Glomerular visceral epithelial cell (primary cell): ENCODE results near the gene FGF8.
"Not testable (repeated sequence)": the region's sequence is repeated elsewhere in the genome, so short reads cannot be mapped to it uniquely, and the experiment has no call there.

ENCODE experiments used
- DNase-seq: peaks from one replicate; pipeline ENCODE4 v3.0.0-alpha.2; 2016; ENCODE audit errors: extremely low spot score

The FGF8 gene

GRCh38 chr10:101775273-101776160, at the start of gene FGF8:
FGF8 (minus strand) TSS chr10:101776114; CDS start chr10:101775900, 214 bp downstream.
- no peak for DNase-seq

- DNase-seq, result no peak
Measured at GRCh38 chr10:101824736-101825135, 48.8 kb upstream of the FGF8 start.

GRCh38 chr10:101818872-101819633, 43.1 kb upstream of the FGF8 start:
- DNase-seq, result no peak

DNA sequence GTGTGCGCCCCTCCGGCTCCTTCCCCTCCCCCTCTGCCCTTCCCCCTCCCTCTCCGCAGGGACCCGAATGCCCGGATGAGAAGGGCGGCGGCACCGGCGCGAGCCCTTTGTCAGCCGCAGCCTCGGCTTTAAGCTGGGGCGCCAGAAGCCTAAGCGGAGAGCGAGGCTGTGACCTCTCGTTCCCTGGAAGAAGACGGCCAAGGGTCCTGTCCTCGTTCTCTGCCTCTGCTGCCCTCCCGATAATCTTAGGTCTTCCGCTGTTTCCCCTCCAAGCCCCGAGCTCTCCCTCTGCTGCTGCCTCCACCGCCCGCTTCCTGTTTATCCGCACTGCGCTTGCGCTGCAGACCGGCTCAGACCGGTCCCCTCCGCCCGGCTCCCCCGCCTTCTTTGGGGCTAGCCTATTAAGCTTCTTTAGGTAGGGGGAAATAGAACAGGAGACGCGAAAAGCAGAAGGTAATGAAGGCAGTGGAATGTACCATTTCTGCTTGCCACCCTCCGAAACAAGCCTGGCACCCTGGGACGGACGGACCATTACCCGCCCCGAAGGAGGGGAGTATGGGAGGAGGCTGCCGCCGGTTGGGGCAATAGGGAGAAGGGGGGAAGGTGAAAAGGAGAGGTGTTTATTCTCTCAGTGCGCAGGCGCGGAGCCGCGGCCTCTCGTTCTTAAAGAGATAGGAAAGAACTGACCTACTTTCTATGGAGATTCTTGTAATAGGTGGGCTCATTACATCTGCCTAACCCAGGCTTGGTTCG, 42.4 kb upstream of the FGF8 start, which contains the start of gene OGA:
Gene OGA, minus strand, starts transcription at position 326 of the 753 bp plus-strand sequence. CDS start 422 bp downstream, outside the sequence.
- DNase-seq, result peak; percentile 100

GRCh38 chr10:101817337-101818118, 41.6 kb upstream of the FGF8 start:
- peak; percentile 94 for DNase-seq

DNA sequence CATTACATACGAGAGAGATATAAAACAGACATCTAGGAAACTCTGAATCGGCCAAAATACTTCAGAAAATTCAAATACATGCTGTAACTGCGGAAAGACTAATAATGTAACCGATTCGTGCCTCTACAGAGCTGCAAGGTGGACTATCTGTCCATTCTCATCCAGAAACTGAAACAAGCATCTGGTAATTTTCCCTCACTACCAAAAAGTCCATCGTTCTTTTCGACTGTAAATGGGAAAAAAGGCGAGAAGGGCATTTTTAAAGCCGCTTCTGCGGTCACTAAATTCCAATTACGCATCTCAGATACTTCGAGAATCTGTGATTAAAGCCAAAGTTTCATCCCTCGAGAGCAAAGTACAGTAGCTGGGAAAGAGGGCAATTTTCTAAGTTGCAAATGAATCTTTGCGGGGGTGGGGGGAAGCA, 41.0 kb upstream of the FGF8 start:
- DNase-seq, result no peak

- no peak for DNase-seq
Measured at GRCh38 chr10:101816376-101816775, 40.5 kb upstream of the FGF8 start.

GRCh38 chr10:101814466-101815071, 38.7 kb upstream of the FGF8 start:
- peak; percentile 25 for DNase-seq

DNA sequence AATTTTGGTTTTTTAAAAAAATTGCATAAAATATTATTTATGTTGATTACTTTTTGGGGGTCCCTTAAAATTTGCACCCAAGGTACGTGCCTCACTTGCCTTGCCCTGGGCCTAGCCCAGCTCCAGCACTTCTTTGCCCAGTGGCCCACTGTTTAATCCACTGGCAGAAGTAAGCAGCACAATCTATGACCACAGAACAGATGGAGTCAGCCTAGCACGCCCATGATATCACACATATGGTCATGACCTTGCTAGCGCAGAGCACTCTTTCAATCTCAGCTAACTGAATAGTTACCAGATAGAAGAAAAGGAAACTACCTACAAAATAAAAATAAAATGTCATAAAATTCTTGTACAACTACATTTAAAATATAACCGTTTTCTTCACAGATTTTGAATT, 36.7 kb upstream of the FGF8 start:
- DNase-seq, result no peak

DNA sequence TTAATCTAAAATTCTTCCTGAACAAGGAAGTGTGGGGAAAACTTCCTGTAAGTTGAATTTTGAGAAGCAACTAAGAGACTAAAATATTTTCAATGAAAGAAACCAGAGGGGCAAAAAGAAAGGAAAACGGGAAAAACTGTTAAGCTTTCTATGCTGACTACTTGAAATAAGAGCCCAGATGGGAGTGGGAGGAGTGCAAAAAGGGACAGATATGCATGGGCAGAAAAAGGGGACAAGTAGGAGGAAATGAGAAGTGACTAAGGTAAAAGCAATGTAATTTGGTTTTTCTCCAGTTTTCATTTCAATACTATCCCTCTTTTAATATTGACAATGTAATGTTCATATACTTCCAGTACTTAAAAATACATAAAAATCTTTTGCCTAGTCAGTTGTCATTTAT, 31.2 kb upstream of the FGF8 start:
- no peak for DNase-seq

DNA sequence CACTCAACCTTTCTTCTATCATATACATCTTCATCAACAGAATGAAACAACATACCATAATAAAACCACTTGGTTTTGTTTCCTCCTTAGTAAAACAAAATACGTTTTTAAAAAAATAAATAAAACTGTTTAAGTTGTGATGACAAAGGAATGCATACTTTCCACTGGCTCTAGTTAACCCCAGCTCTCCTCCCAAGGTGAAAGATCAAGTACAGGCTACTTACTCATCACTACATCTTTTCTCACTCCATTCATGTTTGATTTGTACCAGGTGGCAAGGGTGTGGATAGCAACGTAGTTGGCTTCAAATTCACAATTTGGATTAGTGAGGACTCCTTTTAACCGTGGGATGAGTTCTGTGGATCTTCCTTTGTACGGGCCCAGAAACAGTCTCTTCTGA, 27.6 kb upstream of the FGF8 start:
- DNase-seq, result no peak

DNA sequence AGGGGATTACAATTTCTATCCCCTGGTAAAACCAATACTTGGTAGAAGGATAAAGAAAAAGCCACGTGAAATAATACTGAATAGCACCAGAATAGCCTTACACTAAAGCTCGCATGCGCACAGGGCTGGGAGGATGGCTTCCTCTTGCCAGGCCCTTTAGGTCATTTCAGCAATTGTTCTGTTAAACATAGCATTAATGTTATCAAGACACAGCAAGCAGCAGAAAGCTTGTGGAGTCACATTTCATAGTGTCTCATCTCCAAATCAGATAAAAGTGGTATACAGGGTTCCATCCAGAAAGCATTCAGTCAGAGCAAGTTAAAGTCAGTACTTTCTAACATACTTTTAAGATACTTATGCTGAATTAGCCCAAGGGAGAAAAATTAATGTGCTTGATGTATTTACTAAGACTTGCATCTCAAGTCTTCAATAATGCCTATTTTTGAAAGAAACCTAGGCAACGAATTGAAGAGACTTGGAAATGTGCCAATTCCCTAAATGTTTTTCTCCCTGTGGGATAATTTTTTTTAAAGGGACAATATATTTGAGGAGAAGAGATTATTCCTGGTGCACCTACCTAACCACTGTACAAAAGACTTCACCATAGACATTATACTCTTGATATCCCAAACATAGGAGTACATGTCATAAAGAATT, 21.6 kb upstream of the FGF8 start:
- DNase-seq, result no peak

- no peak for DNase-seq
Measured at GRCh38 chr10:101793526-101793925, 17.6 kb upstream of the FGF8 start.

DNA sequence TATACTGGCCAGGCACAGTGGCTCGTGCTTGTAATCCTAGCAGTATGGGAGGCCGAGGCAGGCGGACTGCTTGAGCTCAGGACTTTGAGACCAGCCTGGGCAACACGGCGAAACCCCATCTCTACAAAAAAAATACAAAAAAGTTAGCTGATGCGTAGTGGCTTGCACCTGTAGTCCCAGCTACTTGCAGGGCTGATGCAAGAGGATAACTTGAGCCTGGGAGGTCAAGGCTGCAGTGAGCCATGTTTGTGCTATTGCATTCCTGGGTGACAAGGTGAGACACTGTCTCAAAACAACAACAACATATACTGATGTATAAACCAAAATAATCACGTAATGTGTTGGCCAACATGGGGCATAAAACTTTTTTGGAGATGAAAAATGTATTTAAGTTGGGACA, 13.8 kb upstream of the FGF8 start:
- no peak for DNase-seq

DNA sequence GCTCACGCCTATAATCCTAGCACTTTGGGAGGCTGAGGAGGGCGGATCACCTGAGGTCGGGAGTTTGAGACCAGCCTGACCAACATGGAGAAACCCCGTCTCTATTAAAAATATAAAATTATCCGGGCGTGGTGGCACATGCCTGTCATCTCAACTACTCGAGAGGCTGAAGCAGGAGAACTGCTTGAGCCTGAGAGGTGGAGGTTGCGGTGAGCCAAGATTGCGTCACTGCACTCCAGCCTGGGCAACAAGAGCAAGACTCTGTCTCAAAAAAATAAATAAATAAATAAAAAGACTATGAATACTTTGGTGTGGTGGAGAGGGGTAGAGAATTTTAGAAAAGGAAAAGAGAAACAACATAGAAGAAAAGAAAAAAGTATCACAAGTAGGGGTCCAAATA, 13.3 kb upstream of the FGF8 start:
- not testable (repeated sequence) for DNase-seq

GRCh38 chr10:101785801-101786200, 9.9 kb upstream of the FGF8 start:
- DNase-seq, result no peak

DNA sequence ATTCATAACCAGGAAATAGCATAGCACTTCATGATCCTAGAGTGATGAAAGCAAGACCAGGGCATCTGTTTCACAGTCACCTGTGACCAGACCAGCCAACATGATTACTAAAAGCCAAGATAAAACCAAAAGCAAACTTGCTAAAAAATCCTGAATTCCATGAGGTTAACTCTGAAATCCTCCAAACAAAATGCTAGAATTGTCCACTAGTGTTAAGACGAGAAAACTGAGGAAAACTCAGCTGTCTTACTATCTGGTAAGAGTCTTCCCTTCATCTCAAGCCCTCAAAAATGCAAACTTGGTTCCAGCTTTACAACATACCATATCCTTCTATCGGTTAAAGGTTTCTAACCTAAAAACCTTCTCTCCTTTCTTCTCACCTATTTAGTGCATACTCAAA, 8.6 kb upstream of the FGF8 start:
- no peak for DNase-seq

DNA sequence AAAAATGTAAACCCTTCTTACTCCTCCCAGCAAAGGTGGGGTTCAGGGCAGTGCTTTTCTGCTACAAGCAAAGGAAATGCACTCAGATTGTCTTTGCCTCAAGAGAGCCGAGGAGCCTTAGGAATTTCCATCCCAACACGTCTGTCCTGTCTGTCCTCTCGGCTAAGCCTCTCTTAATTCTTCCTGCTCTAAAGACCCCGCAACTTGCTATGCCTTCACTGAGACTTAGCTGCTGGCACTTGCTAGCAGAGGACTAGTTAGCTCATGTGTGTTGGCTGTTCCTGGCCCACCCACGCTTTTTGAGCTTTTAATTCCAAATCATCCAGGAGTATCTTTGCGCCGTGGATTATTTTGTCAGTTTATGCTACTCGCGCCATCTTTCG, 7.8 kb upstream of the FGF8 start:
- no peak for DNase-seq

DNA sequence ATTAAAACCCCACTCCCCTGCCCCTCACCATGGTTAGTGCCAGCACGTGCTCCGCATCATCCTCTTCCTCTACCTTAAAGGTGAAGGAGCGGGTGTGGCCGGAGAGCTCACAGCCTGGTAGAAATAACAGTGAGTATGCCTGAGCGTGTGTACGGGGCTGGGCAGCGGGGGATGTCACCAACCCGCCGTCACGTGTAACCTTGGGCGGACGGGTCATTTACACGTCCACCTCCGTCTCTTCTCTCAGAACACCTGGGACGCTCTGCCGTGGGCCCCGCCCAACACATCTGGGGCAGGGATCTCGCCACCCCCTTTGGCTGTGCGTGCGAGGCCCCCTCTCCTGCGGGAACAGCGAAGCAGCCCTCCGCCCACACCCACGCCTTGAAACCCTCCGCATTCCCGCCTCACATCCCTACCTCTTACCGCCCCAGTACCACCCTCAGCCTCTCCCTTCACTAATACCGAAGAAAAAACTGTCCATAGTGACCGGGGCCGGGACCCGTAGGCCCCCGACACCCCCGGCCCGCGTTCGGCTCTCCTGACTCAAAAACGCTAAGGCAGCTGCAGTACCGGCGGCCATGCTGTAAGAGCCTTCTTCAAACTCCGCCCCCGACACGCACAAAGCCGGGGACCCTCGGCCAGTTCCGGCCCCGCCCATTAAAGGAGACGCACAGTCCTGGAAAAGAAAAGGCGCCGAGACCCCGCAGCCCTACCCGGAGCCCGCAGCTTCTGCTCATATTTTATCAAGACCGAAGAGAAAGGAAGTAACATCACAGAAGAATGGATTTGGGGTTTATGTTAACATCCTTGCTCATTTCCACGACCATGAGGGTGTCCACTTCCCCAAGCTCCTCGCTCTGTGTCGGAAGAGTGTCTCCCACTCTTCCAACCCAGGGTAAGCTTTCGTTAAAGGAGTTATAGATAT, 7.2 kb upstream of the FGF8 start, which contains the start of gene NPM3:
Gene NPM3, minus strand, starts transcription at position 636 of the 925 bp plus-strand sequence. Its CDS starts 56 bp downstream, at position 580.
- peak; percentile 81 for DNase-seq
